ENCODE measurements around the gene RTL9.

- TF ChIP-seq EZH2 (IDR thresholded peaks at IDR 0.05; ENCODE audit: insufficient read depth, poor library complexity, severe bottlenecking) (no peak), EZH2phosphoT487 (IDR thresholded peaks at IDR 0.05; ENCODE audit: insufficient read depth, low read depth) (no peak)
Observed at GRCh38 chrX:110399497-110399896, 40.8 kb downstream of the RTL9 start.

Measured in GM23248 (cell line).